Brain microvascular endothelial cell (primary cell): Measurements from ENCODE around the gene SGCD.

ENCODE experiments used
- DNase-seq: peaks from one replicate; pipeline ENCODE4 v3.0.0-alpha.2; 2020
- H3K27ac ChIP-seq: fragments of 250-450 bp; sonication (Bioruptor Pico); 2 replicates; pipeline ENCODE4 v1.5.1; 2020; ENCODE audit warnings: mild to moderate bottlenecking, moderate library complexity
- H3K27me3 ChIP-seq: fragments of 250-450 bp; sonication (Bioruptor Pico); replicated peaks from 2 replicates; pipeline ENCODE4 v1.5.1; 2020; ENCODE audit warnings: mild to moderate bottlenecking
- H3K36me3 ChIP-seq: fragments of 250-450 bp; sonication (Bioruptor Pico); replicated peaks from 2 replicates; pipeline ENCODE4 v1.5.1; 2020; ENCODE audit warnings: mild to moderate bottlenecking
- H3K4me3 ChIP-seq: 2 replicates; pipeline ENCODE4 v1.5.1; 2011; ENCODE audit warnings: low read depth, mild to moderate bottlenecking, control low read depth, low read length, moderate library complexity
- CTCF ChIP-seq: IDR thresholded peaks from 2 replicates; pipeline ENCODE4 v1.5.1; 2011; ENCODE audit warnings: low read depth, mild to moderate bottlenecking, moderate library complexity, low read length, control low read depth, inconsistent platforms; ENCODE audit errors: missing control alignments
- in situ Hi-C: cut with HindIII; loops from 2 replicates; pipeline ENCODE4 v1.10.0; 2017; ENCODE audit warnings: low sequenced_read_pairs, low pct_ligation_motif_present

SGCD gene

GRCh38 chr5:156684216-156684615 is 357.3 kb downstream of the SGCD start:
- no peaks in the 10 kb centered on the region for H3K27me3 ChIP-seq
- in situ Hi-C loops = no loop called here
- H3K36me3 ChIP-seq = no peaks in the 10 kb centered on the region
- no peak for DNase-seq
- no peak overlapping the region for H3K4me3 ChIP-seq
- TF ChIP-seq CTCF = no peak
- H3K27ac ChIP-seq = no peak overlapping the region

GRCh38 chr5:156685481-156685880 is 358.5 kb downstream of the SGCD start:
- no peaks in the 10 kb centered on the region for H3K27me3 ChIP-seq
- TF ChIP-seq CTCF = no peak
- no peaks in the 10 kb centered on the region for H3K36me3 ChIP-seq
- no peak for DNase-seq
- H3K27ac ChIP-seq = no peak overlapping the region
- in situ Hi-C loops = no loop called here
- no peak overlapping the region for H3K4me3 ChIP-seq

- DNase-seq = no peak
- Histone ChIP-seq H3K4me3 (no peak overlapping the region), H3K36me3 (no peaks in the 10 kb centered on the region), H3K27me3 (no peaks in the 10 kb centered on the region), H3K27ac (no peak overlapping the region)
- in situ Hi-C loops = no loop called here
- TF ChIP-seq CTCF = no peak
Observed at GRCh38 chr5:156686380-156686779, 359.4 kb downstream of the SGCD start.

- in situ Hi-C loops = no loop called here
- DNase-seq = no peak
- TF ChIP-seq CTCF = no peak
Observed at GRCh38 chr5:156686796-156687195, 359.8 kb downstream of the SGCD start.

GRCh38 chr5:156687514-156687913 is 360.6 kb downstream of the SGCD start:
- H3K4me3 ChIP-seq = no peak overlapping the region
- TF ChIP-seq CTCF = no peak
- in situ Hi-C loops = no loop called here
- H3K27me3 ChIP-seq = no peaks in the 10 kb centered on the region
- no peak for DNase-seq
- H3K27ac ChIP-seq = no peak overlapping the region
- no peaks in the 10 kb centered on the region for H3K36me3 ChIP-seq

More at GRCh38 chr5:156686796-156687195, 359.8 kb downstream of the SGCD start:
- Histone ChIP-seq H3K4me3 (no peak overlapping the region), H3K27me3 (no peaks in the 10 kb centered on the region), H3K36me3 (no peaks in the 10 kb centered on the region), H3K27ac (no peak overlapping the region)

GRCh38 chr5:156691572-156691971 is 364.6 kb downstream of the SGCD start:
- no peak for DNase-seq
- Histone ChIP-seq H3K4me3 (no peak overlapping the region), H3K27ac (no peak overlapping the region), H3K27me3 (no peaks in the 10 kb centered on the region), H3K36me3 (no peaks in the 10 kb centered on the region)
- in situ Hi-C loops = no loop called here
- TF ChIP-seq CTCF = no peak
